ENCODE measurements around the gene ZFAND3.

GRCh38 chr6:38148606-38149005 is 329.1 kb downstream of the ZFAND3 start:
- TF ChIP-seq POLR2AphosphoS5 (IDR thresholded peaks at IDR 0.05): no peak
- TF ChIP-seq, protein P1, sequence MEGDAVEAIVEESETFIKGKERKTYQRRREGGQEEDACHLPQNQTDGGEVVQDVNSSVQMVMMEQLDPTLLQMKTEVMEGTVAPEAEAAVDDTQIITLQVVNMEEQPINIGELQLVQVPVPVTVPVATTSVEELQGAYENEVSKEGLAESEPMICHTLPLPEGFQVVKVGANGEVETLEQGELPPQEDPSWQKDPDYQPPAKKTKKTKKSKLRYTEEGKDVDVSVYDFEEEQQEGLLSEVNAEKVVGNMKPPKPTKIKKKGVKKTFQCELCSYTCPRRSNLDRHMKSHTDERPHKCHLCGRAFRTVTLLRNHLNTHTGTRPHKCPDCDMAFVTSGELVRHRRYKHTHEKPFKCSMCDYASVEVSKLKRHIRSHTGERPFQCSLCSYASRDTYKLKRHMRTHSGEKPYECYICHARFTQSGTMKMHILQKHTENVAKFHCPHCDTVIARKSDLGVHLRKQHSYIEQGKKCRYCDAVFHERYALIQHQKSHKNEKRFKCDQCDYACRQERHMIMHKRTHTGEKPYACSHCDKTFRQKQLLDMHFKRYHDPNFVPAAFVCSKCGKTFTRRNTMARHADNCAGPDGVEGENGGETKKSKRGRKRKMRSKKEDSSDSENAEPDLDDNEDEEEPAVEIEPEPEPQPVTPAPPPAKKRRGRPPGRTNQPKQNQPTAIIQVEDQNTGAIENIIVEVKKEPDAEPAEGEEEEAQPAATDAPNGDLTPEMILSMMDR (IDR thresholded peaks at IDR 0.05): no peak
- no peak for TF ChIP-seq EP300 (IDR thresholded peaks at IDR 0.05)
- TF ChIP-seq POLR2A (IDR thresholded peaks at IDR 0.05): no peak

Data from upper lobe of left lung (tissue), 4 donors.